Measurements from ENCODE around the gene SPTLC3. TPM values are rescaled to one million over a fixed set of nuclear protein-coding genes. Genes with fewer than 3 reads are reported as not detected.

SPTLC3 gene
- total RNA-seq, 4 donors from 2014 or later: 62.5 to 76.6 (median 71.9) TPM

DNA sequence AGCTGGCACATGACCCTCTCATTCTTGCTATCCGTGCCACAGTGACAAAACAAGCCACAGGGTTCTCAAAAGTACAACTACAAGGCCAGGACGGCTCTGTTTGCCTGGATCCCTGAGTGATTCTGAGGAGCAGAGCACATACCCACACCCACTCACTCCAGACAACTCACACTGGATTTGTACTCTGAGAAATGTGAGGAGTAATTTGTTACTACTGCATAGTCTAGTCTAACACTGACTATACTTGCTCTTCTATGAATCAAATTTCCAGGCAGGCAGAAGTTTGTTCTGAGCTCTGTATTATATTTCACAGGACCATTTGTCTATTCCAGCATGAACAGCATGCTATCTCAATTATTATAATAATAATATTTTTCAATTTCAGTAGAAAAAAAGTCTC lies 26.7 kb upstream of the SPTLC3 start:
- DNase-seq (ENCODE audit: low spot score in 2 of 2): no peak
- WGBS, 2 donors: 67 to 68% methylated on average over 2 of the region's 2 CpGs
- H3K4me3 ChIP-seq (ENCODE audit: low read depth, poor library complexity, severe bottlenecking): no peak overlapping the region
- intact Hi-C loops (cut with DNase I; ENCODE audit: low total_unique reads): no loop called here
- TF ChIP-seq, protein P1, sequence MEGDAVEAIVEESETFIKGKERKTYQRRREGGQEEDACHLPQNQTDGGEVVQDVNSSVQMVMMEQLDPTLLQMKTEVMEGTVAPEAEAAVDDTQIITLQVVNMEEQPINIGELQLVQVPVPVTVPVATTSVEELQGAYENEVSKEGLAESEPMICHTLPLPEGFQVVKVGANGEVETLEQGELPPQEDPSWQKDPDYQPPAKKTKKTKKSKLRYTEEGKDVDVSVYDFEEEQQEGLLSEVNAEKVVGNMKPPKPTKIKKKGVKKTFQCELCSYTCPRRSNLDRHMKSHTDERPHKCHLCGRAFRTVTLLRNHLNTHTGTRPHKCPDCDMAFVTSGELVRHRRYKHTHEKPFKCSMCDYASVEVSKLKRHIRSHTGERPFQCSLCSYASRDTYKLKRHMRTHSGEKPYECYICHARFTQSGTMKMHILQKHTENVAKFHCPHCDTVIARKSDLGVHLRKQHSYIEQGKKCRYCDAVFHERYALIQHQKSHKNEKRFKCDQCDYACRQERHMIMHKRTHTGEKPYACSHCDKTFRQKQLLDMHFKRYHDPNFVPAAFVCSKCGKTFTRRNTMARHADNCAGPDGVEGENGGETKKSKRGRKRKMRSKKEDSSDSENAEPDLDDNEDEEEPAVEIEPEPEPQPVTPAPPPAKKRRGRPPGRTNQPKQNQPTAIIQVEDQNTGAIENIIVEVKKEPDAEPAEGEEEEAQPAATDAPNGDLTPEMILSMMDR (IDR thresholded peaks at IDR 0.05): no peak
- TF ChIP-seq POLR2A (IDR thresholded peaks at IDR 0.05): no peak

GRCh38 chr20:12984069-12984765 lies 24.6 kb upstream of the SPTLC3 start:
- intact Hi-C loops (cut with DNase I; ENCODE audit: low total_unique reads): no loop called here
- 74 to 85% methylated on average over 2 of the region's 2 CpGs for WGBS, 2 donors
- DNase-seq (ENCODE audit: low spot score in 2 of 2): no peak
- TF ChIP-seq POLR2A (IDR thresholded peaks at IDR 0.05): no peak
- TF ChIP-seq, protein P1 (IDR thresholded peaks at IDR 0.05): no peak
- no peak overlapping the region for H3K4me3 ChIP-seq (ENCODE audit: low read depth, poor library complexity, severe bottlenecking)

DNA sequence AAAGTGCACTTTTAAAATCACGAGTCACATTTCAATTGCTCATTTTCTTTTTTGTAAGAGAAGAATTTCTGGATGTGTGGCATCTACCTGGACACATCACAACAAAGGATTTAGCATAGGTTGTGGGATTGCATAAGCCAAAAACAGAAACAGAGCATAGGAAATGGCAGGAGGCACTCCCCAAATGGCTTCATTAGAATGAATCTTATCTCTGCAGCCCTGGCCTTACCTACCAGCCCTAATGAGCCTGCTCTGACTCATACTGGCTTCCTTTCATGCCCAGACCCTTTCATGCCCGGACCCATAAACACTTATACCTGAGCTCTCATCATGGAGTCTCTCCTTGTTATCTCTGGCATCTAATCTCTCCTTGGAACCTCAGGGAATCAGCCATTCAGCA lies 23.9 kb upstream of the SPTLC3 start:
- intact Hi-C loops (cut with DNase I; ENCODE audit: low total_unique reads): no loop called here
- WGBS, 2 donors: 47 to 54% methylated on average over 2 of the region's 2 CpGs
- TF ChIP-seq, protein P1 (IDR thresholded peaks at IDR 0.05): no peak
- no peak for TF ChIP-seq POLR2A (IDR thresholded peaks at IDR 0.05)

GRCh38 chr20:12987261-12987660 lies 21.5 kb upstream of the SPTLC3 start:
- H3K4me3 ChIP-seq (ENCODE audit: low read depth, poor library complexity, severe bottlenecking): no peak overlapping the region
- TF ChIP-seq, protein P1 (IDR thresholded peaks at IDR 0.05): no peak
- no peak for TF ChIP-seq POLR2A (IDR thresholded peaks at IDR 0.05)
- DNase-seq (ENCODE audit: low spot score in 2 of 2): no peak
- intact Hi-C loops (cut with DNase I; ENCODE audit: low total_unique reads): no loop called here
- 67 to 70% methylated on average over 3 of the region's 3 CpGs for WGBS, 2 donors

More for the DNA sequence above, 23.9 kb upstream of the SPTLC3 start:
- DNase-seq (ENCODE audit: low spot score in 2 of 2): no peak
- no peak overlapping the region for H3K4me3 ChIP-seq (ENCODE audit: low read depth, poor library complexity, severe bottlenecking)

DNA sequence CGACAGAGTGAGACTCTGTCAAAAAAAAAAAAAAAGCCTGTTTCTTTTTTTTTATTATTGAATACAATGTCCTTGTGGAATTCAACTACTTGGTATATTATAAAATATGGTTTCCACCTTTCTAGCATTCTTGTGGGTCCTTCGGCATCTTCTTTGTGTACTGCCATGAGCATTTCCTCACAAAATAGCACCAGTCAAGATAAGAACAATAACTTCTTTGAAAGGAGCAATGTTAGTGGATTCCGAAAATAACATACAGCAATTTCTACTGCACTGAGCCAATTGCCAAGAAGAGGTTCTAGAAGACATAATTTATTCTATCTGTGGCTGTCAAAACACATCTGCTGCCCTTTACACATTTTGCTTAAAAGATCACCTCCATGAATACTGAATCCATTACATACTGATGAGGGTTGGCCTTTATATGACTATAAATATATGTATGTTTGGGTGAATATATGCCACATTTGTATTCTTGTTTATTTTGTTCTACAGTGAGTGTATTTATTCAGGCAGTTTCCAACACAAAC lies 19.1 kb upstream of the SPTLC3 start:
- no peak for DNase-seq (ENCODE audit: low spot score in 2 of 2)
- intact Hi-C loops (cut with DNase I; ENCODE audit: low total_unique reads): no loop called here
- 75% methylated on average over 3 of the region's 3 CpGs for WGBS, 2 donors
- no peak overlapping the region for H3K4me3 ChIP-seq (ENCODE audit: low read depth, poor library complexity, severe bottlenecking)
- no peak for TF ChIP-seq POLR2A (IDR thresholded peaks at IDR 0.05)
- TF ChIP-seq, protein P1 (IDR thresholded peaks at IDR 0.05): no peak

All from lower leg skin (tissue), 4 donors.